NT2/D1 (cell line): ENCODE measurements around the gene MED28.

Experiments used
- SUZ12 ChIP-seq: IDR thresholded peaks from 2 replicates; pipeline ENCODE4 v1.6.1; 2011; ENCODE audit not compliant: insufficient read length, insufficient read depth; ENCODE audit errors: extremely low read depth
- ZNF274 ChIP-seq: IDR thresholded peaks from 2 replicates; pipeline ENCODE4 v1.6.1; 2011; ENCODE audit warnings: mild to moderate bottlenecking, low read depth, low read length

DNA sequence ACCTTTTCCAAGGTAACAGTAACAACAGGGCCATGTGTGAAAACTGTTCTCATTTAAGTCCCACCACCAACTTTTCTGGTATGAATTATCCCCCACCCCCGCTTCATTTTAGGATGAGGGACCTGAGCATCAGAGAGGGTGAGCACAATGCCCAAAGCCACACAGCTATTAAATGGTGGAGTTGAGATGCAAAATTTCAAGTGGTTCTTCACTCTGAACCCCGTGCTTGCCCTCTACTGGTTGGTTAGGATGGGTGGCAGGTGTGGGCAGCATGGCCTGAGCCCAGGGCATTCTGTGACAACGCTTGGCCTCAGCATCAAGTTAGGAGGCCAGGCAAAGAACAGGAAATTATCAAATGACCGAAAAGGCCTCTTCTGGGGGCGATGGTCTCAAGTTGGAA lies 33.5 kb downstream of the MED28 start:
- no peak for TF ChIP-seq ZNF274
- TF ChIP-seq SUZ12 = no peak
